Suprapubic skin (tissue), 4 donors: ENCODE data around the gene TEKTIP1.

Experiments
- EP300 ChIP-seq: sonication (generic); formaldehyde crosslinking; IDR thresholded peaks from one replicate; pipeline ENCODE4 v1.6.1; 2017; ENCODE audit warnings: antibody characterized with exemption
- POLR2A ChIP-seq, 2 donors: fragments of 450-650 bp; IDR thresholded peaks; one replicate each; pipeline ENCODE4 v1.6.1; 2017; ENCODE audit warnings: antibody characterized with exemption in 2 of 2, mild to moderate bottlenecking in 2 of 2, moderate library complexity in 2 of 2
- POLR2AphosphoS5 ChIP-seq, 3 donors: sonication (generic); formaldehyde crosslinking; IDR thresholded peaks; one replicate each; pipeline ENCODE4 v1.6.1; 2017; ENCODE audit warnings: antibody characterized with exemption in 3 of 3
- TF ChIP-seq, protein P1 (sequence below), 2 donors: fragments of 200-600 bp in 1 of 2; fragments of 450-650 bp in 1 of 2; sonication (generic) in 1 of 2; IDR thresholded peaks; one replicate each; pipeline ENCODE4 v1.5.1; 2016 to 2019; ENCODE audit warnings: antibody characterized with exemption in 2 of 2, mild to moderate bottlenecking in 1 of 2, moderate library complexity in 1 of 2

DNA sequence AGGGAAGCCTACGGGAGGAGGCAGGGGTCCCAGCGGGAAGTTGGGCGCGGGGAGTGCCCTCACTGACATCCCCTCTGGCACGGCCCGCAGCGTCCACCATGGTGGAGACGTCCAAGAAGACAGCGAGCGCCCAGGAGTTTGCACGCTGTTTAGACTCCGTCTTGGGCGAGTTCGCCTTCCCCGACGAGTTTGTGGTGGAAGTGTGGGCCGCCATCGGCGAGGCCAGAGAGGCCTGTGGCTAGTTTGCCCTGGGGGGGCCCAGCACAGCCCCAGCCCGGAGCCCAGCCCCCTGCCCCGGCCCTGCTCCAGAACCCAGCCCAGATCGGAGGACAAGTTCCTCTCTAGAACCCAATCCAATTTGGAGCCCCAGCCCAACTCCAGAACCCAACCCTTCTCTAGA, 51.0 kb downstream of the TEKTIP1 start:
- TF ChIP-seq, protein P1, sequence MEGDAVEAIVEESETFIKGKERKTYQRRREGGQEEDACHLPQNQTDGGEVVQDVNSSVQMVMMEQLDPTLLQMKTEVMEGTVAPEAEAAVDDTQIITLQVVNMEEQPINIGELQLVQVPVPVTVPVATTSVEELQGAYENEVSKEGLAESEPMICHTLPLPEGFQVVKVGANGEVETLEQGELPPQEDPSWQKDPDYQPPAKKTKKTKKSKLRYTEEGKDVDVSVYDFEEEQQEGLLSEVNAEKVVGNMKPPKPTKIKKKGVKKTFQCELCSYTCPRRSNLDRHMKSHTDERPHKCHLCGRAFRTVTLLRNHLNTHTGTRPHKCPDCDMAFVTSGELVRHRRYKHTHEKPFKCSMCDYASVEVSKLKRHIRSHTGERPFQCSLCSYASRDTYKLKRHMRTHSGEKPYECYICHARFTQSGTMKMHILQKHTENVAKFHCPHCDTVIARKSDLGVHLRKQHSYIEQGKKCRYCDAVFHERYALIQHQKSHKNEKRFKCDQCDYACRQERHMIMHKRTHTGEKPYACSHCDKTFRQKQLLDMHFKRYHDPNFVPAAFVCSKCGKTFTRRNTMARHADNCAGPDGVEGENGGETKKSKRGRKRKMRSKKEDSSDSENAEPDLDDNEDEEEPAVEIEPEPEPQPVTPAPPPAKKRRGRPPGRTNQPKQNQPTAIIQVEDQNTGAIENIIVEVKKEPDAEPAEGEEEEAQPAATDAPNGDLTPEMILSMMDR (IDR thresholded peaks at IDR 0.05): no peak
- no peak for TF ChIP-seq EP300
- TF ChIP-seq POLR2A (IDR thresholded peaks at IDR 0.05): no peak
- TF ChIP-seq POLR2AphosphoS5 (IDR thresholded peaks at IDR 0.05): no peak
